CD4-positive, alpha-beta T cell treated with Interleukin-6 at 100 ng/mL for 8 hours (primary cell): ENCODE data around the gene ATP11B.

ENCODE experiments used
- DNase-seq: peaks from one replicate; pipeline ENCODE4 v3.0.0-alpha.2; 2020; ENCODE audit warnings: mixed read lengths, low spot score

ATP11B gene

DNA sequence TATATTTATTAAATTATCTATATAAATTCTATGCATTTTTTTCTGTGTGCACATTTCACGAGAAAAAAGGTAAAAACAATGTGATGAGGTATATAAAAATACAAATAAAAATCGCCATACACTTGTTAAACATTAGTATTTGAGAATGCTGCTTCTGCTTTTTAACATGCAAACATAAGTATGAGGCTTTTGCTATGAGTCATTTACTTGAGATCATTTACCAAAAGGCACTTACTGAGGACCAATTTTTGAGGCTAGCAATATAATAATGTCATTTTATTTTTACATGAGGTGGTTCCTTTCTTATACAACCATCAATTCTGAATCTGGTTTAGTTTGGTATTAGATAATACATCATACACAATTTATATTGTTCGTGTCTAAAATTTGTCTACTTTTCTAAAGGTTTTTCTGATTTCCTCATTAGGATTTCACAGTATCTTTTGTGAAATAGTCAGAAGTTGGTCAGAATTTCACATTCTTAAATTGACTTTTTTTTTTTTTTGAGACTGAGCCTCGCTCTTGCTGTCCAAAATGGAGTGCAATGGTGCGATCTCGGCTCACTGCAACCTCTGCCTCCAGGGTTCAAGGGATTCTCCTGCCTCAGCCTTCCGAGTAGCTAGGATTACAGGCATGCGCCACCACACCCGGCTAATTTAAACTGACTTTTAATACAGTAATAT is 161.4 kb downstream of the ATP11B start:
- no peak for DNase-seq

DNA sequence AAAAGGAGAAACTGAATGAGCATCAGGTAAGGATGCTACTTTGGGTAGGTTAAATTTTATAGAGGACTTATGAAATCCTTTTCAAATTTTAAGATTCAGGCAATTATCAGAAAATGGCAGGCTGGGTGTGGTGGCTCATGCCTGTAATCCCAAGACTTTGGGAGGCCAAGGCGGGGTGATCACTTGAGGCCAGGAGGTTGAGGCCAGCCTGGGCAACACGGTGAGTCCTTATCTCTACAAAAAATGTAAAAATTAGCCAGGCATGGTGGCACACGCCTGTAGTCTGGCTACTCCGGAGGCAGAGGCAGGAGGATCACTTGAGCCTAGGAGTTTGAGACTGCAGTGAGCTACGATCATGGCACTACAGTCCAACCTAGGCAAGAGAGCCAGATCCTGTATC is 163.9 kb downstream of the ATP11B start:
- DNase-seq: no peak

DNA sequence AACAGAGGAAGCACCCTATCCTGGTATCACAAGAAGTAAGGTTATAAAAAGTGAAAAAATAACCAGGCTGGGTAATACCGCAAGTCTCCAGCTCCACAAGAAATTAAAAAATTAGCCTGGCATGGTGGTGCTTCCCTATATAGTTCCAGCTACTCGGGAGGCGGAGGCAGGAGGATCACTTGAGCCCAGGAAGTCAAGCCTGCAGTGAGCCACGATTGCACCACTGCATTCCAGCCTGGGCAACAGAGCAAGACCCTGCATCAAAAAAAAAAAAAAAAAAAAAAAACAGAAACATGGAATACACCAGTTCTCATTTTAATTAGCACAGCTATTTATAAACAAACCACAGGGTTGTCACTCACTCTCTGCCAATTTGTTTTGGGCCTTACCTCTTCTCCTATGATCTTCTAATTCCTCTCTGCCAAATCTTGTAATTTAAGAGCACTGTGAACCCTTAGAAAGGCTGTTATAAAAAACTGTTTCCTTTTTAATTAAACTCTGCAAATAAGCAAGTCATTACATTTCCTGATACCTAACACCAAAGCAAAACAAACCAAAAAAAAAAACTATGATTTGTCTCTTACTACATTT is 164.5 kb downstream of the ATP11B start:
- no peak for DNase-seq

DNA sequence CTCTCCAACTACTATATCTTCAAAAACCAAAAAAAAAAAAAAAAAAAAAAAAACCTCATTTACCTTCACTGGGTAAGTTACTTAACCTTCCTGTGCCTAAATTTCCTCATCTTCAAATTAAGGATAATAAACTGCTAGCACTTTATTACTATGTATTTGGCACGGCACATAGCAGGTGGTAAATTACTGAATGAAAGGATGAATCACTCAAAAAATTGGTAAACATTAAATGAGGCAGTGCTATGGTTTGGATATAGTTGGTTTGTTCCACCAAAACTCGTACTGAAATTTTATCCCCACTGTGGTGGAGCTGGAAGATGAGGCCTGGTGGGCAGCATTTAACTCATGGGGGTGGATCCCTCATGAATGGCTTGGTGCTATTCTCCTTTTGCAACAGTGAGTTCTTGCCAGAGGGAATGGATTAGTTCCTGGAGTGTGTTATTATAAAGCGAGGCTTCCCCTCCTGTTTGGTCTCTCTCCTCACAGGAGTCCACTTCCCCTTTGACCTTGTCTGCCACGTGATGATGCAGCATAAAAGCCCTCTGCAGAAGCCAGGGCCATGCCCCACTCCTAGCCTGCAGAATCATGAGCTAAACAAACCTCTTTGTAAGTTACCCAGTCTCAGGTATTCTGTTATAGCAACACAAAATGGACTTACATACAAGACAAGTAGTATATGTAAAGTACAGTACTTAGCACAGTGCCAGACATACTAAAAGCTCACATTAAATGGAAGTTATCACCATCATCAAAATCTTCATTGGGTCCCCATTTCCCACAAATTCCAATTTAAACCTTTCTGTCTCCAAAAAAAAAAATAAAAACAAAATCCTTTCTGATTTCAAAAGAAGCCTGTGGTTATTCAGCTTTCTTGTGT is 166.4 kb downstream of the ATP11B start:
- no peak for DNase-seq

DNA sequence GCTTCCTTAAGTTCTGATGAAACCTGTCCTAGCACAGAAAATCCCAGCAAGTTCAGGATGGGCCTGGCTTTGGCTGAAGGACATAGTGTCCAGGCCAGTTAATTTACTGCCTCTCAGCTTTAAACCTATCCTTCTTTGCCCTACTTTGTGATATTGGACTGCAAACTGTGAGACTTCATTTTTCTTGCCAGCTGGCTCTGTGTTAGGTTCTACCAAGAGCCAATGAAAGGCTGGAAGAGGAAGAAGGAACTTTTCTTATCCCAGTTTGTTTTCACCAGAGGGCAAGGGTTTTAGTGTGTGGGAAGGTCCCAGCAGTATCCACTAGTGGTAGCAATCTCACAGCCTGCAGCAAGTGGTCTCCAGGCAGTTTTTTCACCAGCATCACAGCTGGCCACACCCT is 168.9 kb downstream of the ATP11B start:
- DNase-seq: no peak

DNA sequence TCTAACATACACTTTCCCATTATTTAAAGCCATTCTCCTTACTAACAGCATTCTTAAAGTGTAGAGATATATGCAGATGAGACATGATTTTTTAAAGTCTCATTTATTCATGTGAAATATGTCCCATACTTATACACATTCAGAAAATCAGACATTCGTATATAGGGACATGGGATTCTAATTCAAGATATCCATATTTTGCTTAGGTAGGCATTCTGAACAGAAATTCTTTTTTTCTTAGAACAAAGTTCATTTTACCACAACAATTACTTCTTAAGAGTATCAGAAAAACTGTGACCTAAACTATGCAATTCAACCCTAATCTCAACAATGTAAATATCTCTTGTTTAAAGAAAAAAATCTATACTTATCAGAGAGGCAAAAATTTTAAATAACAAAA is 170.9 kb downstream of the ATP11B start:
- no peak for DNase-seq

DNA sequence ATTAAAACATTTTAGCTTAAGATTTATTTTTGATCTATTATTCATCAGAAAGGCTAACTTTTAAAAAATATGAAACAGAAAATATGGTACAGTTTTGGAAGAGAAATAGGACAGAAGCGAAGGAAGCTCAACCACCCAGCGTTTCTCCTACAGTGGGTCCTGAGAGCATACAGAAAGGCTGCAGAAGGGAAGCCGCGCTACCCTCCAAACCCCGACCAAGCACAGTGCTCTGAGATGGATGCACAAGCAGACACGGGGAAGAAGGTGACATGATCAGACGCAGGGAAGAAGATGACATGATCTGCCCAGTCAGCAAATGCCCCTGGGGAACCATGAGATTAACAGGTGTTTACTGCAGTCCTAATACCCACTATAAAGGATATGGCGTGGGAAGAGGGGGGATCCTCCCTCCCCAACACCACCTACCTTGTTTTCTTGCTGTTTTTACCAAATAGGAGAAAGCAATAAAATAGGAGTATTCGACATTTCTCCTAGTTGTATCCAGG is 172.6 kb downstream of the ATP11B start:
- no peak for DNase-seq

DNA sequence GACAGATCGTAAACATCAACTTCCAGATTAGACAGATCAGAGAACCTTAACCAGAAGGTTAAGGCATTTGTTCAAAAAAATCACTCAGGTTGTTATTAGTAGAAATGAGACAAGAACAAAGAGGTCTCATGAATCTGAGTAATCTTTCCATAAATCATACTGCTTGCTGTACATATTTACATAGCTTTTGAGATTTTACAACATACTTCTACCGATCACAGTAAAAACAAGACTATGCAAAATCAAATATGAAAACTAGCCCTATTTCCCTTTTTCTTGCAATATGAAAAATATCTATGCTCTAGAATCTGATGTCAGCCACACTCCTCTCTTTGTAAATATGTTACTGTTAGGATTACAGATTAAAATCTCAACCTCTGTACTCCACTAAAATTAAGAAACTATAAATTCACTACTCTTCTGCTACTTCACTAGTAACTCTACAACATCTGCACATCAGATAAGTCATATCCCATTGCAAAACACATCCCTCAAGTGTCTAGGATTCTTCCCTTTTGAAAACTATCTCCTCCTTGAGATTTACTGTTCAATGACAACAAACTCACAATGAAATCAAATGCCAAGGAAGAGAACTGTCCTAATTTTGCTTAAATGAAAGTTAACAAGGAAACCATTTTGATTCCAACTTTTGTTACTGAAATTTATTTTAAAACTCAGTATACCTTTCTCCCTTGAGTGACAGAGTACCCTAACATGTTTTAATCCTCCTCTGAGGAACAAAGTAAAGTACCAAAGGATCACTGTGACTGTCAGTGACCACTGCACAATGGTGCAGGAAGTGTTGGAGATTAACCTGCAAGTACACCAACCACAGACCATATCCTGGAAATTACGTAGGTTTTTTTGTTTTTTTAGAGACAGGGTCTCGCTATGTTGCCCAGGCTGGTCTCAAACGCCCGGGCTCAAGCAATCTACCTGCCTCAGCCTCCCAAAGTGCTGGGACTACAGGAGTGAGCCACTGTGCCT is 174.2 kb downstream of the ATP11B start:
- DNase-seq: peak; percentile 32

DNA sequence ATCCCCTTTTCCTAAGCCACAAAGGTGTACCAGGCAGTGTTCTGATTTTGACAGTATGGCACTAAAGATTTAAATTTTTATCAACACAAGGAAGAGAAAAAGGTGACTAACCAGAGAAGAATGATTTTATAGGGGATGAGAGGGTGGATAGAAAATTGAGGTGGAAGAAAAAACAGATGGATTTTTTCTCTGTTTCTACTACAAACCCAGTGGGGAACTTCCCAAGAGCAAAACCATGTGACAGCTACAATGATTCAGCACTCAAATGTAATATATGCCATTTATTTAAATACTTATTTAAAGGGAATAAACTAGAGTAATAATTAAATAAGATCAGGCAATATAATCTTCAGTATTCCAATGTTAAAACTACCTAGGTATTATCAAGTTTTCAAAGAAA is 176.0 kb downstream of the ATP11B start:
- DNase-seq: no peak

DNA sequence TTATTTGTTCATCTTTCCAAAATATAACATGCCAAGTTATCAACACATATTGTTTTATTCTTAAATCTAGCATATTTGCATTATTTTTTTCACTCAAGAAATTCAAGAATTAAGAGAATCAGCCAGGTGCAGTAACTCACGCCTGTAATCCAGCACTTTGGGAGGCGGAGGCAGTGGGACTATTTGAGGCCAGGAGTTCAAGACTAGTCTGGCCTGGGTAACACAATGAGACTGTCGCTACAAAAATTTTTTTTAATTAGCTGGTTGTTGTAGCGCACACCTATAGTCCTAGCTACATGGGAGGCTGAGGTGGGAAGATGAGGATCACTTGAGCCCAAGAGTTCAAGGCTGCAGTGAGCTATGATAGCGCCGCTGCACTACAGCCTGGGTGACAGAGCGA is 176.5 kb downstream of the ATP11B start:
- DNase-seq: no peak

DNA sequence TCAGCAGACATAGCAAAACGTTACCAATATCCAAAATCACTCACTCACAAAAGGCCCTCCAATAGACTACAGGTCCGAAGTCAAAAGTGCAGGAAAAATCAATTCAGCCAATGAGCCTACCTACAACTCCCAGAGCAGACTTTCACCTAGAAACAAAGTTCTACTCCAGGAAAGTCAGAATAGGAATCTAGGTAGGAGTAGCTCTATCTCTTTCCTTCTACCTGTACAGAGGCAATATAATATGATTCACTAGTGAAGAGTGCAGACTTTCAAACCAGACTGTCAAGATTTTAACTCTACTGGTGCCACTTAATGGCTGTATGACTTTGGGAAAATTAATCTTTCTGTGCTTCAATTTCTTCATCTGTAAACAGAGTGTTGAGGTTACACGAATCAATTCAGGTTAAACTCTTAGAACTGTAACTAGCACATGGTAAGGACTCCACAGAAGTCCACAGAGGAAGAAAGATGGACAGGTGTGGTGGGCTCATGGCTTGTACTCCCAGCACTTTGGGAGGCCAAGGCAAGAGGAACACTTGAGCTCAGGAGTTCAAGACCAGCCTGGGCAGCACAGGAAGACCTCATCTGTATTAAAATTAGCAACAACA is 177.6 kb downstream of the ATP11B start:
- DNase-seq: no peak
